HFFc6 (cell line): ENCODE measurements around the gene VEGFC. TPM values are rescaled to one million over a fixed set of nuclear protein-coding genes. Genes with fewer than 3 reads are reported as not detected.

Experiments
- DNase-seq: peaks from one replicate; pipeline ENCODE4 v3.0.0-alpha.2; 2018
- H3K27ac Mint-ChIP-seq: 2 replicates; pipeline ENCODE4 v1.8.0; 2020; ENCODE audit warnings: mild to moderate bottlenecking, mixed read lengths
- H3K27me3 Mint-ChIP-seq: 2 replicates; pipeline ENCODE4 v1.8.0; 2021; ENCODE audit warnings: mild to moderate bottlenecking, moderate library complexity, mixed read lengths; ENCODE audit not compliant: insufficient read depth
- H3K36me3 Mint-ChIP-seq: 2 replicates; pipeline ENCODE4 v1.8.0; 2021; ENCODE audit warnings: low read depth, mixed read lengths
- H3K4me1 Mint-ChIP-seq: 2 replicates; pipeline ENCODE4 v1.8.0; 2020; ENCODE audit warnings: low read depth, mixed read lengths
- H3K4me3 Mint-ChIP-seq: 2 replicates; pipeline ENCODE4 v1.8.0; 2020; ENCODE audit warnings: mild to moderate bottlenecking, moderate library complexity, mixed read lengths
- H3K9me3 Mint-ChIP-seq: 2 replicates; pipeline ENCODE4 v1.8.0; 2020; ENCODE audit warnings: mild to moderate bottlenecking, mixed read lengths
- total RNA-seq, 6 experiments: library from RNA; stranded (reverse); fragmentation: NEBNext Ultra II Directional; extraction: Animal tissue kit (Norgen Biotek cat#: 25700); gene quantifications; 2 replicates in 1 of 6; 3 replicates in 5 of 6; pipeline ENCODE4 v1.2.3, GENCODE V29; 2021
- TF ChIP-seq, protein P1 (sequence below): fragments of 200-600 bp; sonication (generic); IDR thresholded peaks from 2 replicates; pipeline ENCODE4 v1.5.0; 2021; ENCODE audit warnings: antibody characterized with exemption, mild to moderate bottlenecking

The VEGFC gene
- total RNA-seq, 6 experiments from 2014 or later, result 323 to 374 (median 351) TPM

- Mint-ChIP-seq H3K4me1 (peaks cover 84% of the 10 kb centered on the region), H3K27ac (peak overlapping the region; percentile 47), H3K9me3 (no peaks in the 10 kb centered on the region), H3K36me3 (peaks cover 27% of the 10 kb centered on the region), H3K4me3 (peak overlapping the region; percentile 61), H3K27me3 (peaks cover 12% of the 10 kb centered on the region)
- TF ChIP-seq, protein P1, sequence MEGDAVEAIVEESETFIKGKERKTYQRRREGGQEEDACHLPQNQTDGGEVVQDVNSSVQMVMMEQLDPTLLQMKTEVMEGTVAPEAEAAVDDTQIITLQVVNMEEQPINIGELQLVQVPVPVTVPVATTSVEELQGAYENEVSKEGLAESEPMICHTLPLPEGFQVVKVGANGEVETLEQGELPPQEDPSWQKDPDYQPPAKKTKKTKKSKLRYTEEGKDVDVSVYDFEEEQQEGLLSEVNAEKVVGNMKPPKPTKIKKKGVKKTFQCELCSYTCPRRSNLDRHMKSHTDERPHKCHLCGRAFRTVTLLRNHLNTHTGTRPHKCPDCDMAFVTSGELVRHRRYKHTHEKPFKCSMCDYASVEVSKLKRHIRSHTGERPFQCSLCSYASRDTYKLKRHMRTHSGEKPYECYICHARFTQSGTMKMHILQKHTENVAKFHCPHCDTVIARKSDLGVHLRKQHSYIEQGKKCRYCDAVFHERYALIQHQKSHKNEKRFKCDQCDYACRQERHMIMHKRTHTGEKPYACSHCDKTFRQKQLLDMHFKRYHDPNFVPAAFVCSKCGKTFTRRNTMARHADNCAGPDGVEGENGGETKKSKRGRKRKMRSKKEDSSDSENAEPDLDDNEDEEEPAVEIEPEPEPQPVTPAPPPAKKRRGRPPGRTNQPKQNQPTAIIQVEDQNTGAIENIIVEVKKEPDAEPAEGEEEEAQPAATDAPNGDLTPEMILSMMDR, result no peak
- DNase-seq, result no peak
Observed at GRCh38 chr4:176751061-176751460, 41.7 kb downstream of the VEGFC start.

- H3K27ac Mint-ChIP-seq, result peak overlapping the region; percentile 56
- DNase-seq, result no peak
Observed at GRCh38 chr4:176746846-176747245, 45.9 kb downstream of the VEGFC start.

GRCh38 chr4:176745902-176746301 is 46.8 kb downstream of the VEGFC start:
- peaks cover 31% of the 10 kb centered on the region for H3K36me3 Mint-ChIP-seq
- H3K27ac Mint-ChIP-seq, result peak overlapping the region; percentile 48
- no peak for DNase-seq
- TF ChIP-seq, protein P1, result no peak
- peak overlapping the region; percentile 4; the same call in 1 of the 2 replicates for H3K4me3 Mint-ChIP-seq
- peaks cover 84% of the 10 kb centered on the region for H3K4me1 Mint-ChIP-seq
- no peaks in the 10 kb centered on the region for H3K9me3 Mint-ChIP-seq
- peaks cover 8% of the 10 kb centered on the region for H3K27me3 Mint-ChIP-seq

More at GRCh38 chr4:176746846-176747245, 45.9 kb downstream of the VEGFC start:
- Mint-ChIP-seq H3K9me3 (no peaks in the 10 kb centered on the region), H3K4me3 (peak overlapping the region; percentile 59), H3K27me3 (peaks cover 8% of the 10 kb centered on the region), H3K36me3 (peaks cover 22% of the 10 kb centered on the region), H3K4me1 (peaks cover 83% of the 10 kb centered on the region)
- TF ChIP-seq, protein P1, result no peak

GRCh38 chr4:176744091-176744490 is 48.6 kb downstream of the VEGFC start:
- DNase-seq, result no peak
- Mint-ChIP-seq H3K36me3 (peaks cover 37% of the 10 kb centered on the region), H3K27ac (peak overlapping the region; percentile 13; the same call in 1 of the 2 replicates), H3K27me3 (peaks cover 9% of the 10 kb centered on the region), H3K9me3 (no peaks in the 10 kb centered on the region), H3K4me3 (peak overlapping the region; percentile 37; the same call in 1 of the 2 replicates), H3K4me1 (peaks cover 87% of the 10 kb centered on the region)
- TF ChIP-seq, protein P1, result no peak

DNA sequence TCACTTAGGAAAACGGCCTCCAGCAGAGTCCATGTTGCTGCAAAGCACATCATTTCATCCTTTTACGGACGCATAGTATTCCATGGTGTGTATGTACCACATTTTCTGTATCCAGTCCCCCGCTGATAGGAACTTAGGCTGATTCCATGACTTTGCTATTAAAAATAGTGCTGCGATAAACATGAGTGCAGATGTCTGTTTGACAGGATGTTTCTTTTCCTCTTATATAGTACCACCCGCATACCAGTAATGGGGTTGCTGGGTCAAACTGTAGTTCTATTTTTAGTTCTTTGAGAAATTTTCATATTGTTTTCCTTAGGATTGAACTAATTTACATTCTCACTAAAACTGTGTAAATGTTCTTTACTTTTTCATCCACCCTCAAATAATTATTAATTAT is 50.5 kb downstream of the VEGFC start:
- Mint-ChIP-seq H3K9me3 (no peaks in the 10 kb centered on the region), H3K4me1 (peaks cover 88% of the 10 kb centered on the region), H3K27me3 (peaks cover 7% of the 10 kb centered on the region), H3K4me3 (peak overlapping the region; percentile 28), H3K27ac (peak overlapping the region; percentile 75), H3K36me3 (peaks cover 42% of the 10 kb centered on the region)
- DNase-seq, result no peak
- TF ChIP-seq, protein P1, result no peak
